C4-2B (cell line): Measurements from ENCODE around the gene RIPOR3.

Experiments used
- H3K27ac ChIP-seq: fragments of 450-650 bp; 2 replicates; pipeline ENCODE4 v1.5.1; 2017
- CTCF ChIP-seq: fragments of 450-650 bp; conservative IDR thresholded peaks from 2 replicates; pipeline ENCODE4 v1.5.1; 2017; ENCODE audit warnings: mild to moderate bottlenecking
- ZFX ChIP-seq: fragments of 450-650 bp; IDR thresholded peaks from 2 replicates; pipeline ENCODE4 v1.6.1; 2017

RIPOR3 gene

GRCh38 chr20:50617022-50617421 lies 74.3 kb downstream of the RIPOR3 start:
- TF ChIP-seq CTCF: no peak
- no peak for TF ChIP-seq ZFX
- 0 out of 2 replicates have a peak overlapping the region, but pooled peaks have one; percentile 5 for H3K27ac ChIP-seq

- no peak overlapping the region for H3K27ac ChIP-seq
- TF ChIP-seq ZFX (no peak), CTCF (no peak)
Observed at GRCh38 chr20:50615407-50615806, 75.9 kb downstream of the RIPOR3 start.

- H3K27ac ChIP-seq: no peak overlapping the region
- no peak for TF ChIP-seq ZFX
- TF ChIP-seq CTCF: no peak
Observed at GRCh38 chr20:50613438-50614169, 77.7 kb downstream of the RIPOR3 start.

- H3K27ac ChIP-seq: no peak overlapping the region
- TF ChIP-seq ZFX (no peak), CTCF (no peak)
Observed at GRCh38 chr20:50611128-50611810, 80.1 kb downstream of the RIPOR3 start.

GRCh38 chr20:50610212-50610718 lies 81.1 kb downstream of the RIPOR3 start:
- no peak overlapping the region for H3K27ac ChIP-seq
- TF ChIP-seq CTCF (no peak), ZFX (no peak)

GRCh38 chr20:50609438-50609989 lies 81.8 kb downstream of the RIPOR3 start:
- no peak overlapping the region for H3K27ac ChIP-seq
- TF ChIP-seq CTCF (no peak), ZFX (no peak)

GRCh38 chr20:50608750-50609104 lies 82.6 kb downstream of the RIPOR3 start:
- no peak for TF ChIP-seq ZFX
- TF ChIP-seq CTCF: no peak
- no peak overlapping the region for H3K27ac ChIP-seq
